ENCODE results near the gene APLP2.
"Not testable (repeated sequence)": the region's sequence is repeated elsewhere in the genome, so short reads cannot be mapped to it uniquely, and the experiment has no call there.

Gene APLP2

DNA sequence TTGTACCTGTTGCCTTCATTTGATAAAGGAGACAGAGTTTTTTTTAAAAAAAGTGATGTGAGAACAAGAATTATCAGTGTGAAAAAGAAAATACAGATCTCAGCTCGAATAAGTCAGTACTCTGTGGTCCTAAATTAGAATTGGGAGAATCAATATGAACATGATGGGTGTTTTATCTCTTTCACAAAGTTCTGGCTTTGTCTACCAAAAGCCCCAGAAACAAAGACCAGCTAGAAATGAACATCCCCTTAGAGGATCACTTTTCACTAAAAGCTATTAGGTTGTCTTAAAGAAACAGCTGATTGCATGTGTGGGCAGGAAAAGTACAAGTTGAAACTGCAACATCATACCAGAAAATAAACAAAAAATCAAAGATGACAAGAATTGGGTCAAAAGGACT lies 81.5 kb downstream of the APLP2 start:
- no peak for DNase-seq

DNA sequence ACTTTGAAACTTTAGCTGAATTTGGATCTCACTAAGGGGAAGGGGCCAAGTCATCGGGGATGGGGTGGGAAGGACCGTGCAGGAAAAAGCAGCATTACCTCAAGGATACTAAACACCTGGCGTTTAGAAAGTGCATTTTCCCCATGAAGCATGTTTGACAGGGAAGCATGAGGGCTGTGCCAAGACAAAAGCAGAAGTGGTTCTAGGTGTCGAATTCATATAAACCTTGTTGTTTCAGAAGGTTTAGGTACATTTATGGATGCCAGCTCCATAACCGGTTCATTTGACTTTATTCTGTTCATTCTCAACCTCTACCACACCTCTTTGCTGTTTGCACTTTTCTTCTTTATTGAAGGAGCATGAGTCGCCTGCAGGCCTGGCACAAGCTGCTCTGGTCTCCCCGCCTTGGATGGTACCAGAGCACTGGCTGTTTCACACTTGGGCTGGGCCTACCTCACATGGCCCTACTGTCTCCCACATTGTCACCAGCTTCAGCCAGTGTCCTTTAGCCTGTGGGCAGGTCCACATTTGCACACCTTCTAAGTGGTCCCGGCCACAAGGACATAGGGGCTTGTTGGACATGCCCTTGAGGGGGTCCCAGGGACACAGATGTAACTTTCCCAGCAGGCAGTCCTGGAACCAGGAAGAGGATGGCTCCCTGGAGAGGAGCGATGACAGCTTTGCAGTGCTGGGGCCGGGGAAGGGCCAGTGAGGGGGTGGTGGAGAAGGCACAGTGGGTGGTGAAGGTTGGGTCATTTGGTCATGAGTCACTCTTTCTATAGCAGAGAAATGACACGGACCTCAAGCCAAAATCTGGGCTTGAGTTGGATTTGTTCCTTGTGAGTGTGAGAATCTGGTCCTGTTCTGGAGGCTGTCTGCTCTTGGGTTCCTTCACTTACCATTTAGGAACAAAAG lies 86.7 kb downstream of the APLP2 start:
- no peak for DNase-seq

DNA sequence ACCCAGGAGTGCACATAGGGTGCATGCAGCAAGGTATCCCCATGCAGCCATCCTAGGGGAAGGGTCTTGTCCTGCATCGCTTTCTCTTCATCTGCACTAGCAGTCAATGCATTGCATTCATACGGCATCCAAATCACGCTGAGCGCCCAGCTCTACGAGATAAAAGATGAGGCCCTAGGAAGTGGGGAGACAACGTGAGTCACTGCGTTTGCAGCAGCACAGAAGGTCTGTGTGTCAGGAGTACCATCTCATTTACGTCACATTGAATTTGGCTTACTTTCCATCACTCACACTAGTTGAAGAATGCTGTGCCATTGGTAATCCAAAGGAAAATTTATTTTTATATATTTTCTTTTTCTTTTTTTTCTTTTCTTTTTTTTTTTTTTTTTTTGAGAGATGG lies 87.4 kb downstream of the APLP2 start:
- DNase-seq: no peak

DNA sequence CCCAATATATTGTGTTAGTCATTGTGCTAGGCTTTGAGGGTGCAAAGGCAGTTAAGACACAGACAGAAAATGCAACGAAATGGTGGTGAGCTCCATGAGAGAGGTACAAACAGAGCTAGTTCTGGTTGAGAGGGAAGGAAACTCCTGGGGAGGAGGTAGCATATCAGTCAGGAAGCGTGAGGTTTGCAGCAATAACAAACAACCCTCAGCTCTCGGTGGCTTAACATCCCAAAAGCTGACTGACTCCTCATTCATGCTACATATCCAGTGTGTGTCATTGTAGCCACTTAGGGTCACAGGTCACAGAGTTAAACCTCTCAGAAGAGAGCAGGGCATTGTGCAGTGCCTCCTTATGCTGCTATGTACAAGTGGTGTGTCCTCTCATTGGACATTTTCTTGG lies 88.1 kb downstream of the APLP2 start:
- no peak for DNase-seq

DNA sequence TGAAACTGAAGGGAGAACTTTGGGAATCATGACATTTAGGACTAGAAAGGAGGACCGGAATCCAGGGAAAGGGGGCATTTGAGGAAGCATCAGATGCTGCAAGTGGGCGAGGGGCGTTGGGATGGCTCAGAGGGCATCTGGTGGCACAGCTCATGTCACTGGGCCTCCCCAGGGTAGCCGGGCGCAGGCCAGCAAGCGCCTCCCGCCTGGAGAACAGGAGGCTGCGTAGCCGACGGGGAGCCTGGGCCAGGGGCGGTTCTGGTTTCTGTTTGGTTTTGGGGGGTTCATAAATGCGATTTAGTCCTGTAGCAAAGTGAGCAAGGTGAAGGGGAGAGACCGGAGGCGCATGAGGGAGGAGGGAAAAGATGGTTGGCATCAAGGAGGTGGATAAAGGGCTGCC lies 89.4 kb downstream of the APLP2 start:
- DNase-seq: no peak

DNA sequence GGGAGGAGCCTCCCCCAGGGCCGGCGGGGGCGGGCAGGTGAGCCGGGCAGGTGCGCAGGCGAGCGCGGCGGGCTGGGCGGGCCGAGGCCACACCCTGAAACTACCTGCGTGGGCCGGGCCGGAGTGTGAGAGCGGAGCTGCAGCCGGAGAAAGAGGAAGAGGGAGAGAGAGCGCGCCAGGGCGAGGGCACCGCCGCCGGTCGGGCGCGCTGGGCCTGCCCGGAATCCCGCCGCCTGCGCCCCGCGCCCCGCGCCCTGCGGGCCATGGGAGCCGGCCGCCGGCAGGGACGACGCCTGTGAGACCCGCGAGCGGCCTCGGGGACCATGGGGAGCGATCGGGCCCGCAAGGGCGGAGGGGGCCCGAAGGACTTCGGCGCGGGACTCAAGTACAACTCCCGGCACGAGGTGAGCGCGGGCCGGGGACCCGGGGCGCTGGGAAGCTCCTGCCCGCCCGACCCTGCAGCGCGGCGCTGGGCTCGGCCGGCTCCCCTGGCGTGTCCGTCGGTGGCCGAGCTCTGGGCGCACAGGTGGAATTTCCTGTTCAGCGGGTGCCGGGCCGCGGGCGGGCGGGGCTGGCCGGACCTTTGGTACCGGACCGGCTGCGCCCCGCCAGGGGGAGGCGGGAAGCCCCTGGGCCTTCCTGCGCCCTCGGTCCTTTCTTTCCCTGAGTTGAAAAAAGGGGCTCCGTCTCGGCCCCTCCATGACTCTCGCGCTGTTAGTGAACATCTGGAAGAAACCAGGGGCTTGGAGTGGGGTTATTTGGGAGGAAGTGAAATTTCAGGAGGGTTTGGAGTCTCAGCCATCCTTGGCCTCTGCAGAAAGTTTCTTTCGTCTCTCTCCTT lies 90.2 kb downstream of the APLP2 start, which contains the start of gene ST14:
Gene ST14, plus strand, starts transcription at position 126 of the 841 bp plus-strand sequence. Its CDS starts 198 bp downstream, at position 324.
- DNase-seq: no peak

DNA sequence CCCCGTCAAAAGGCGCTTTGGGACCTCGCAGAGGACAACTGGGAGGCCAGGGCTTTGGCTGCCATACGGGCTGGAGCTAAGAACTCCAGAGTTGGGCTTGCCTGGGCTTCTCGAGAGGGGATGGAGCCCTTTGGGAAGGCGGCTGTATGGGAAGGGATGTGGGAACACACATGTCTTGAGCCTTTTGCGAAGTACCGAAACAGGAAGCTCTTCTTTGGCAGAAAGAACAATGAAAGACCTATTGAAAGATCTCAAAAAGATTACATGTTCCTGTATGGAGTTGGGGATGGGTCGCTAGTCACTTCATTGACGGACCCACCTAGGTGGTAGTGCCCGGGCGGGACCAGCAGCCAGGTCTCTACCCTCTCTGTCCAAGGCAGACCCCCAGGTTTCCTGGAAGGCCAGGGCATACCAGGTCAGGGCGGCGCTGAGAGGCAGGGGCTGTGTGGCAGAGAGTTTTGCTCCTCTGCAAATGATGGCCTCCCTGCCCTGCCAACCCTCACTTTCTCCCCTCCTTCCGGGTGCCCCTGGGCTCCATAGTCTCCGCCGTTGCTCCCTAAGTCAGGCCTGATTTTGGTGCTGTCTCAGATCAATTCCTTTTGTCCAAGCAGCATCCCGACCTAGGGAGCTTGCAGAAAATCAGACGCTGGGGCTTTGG lies 90.9 kb downstream of the APLP2 start:
- no peak for DNase-seq

DNA sequence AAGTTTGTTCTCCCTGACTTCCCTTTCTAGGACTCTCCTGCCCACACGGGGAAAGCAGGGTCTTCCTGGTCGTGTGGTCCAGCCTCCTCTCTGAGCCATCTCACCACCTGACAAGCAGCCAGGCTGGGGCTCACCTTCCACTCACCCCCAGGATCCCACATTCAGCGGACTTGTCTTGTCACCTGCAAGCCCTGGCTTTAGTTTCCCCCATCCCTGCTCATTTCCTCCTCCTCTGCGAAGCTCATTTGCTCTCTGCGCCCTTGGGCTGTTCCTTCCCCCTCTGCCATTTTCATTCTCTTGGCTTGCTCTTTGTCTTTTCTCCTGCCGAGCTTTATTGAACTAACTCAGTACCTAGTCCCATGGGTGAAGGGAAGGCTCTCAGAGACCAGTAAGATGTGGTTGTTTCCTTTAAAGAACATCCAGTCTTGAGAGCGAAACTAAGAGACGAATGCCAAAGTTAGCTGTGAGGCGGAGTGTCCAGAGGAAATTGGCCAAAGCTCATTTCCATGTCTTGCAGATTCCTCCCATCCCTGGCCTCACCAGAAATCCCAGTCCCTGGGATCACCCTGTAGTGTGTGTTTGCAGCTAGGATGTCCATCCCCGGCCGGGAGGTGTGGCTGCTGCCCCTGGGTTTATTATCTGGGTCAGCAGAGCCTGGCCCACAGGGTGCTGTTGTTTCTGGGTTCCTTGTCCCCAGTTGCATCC lies 91.9 kb downstream of the APLP2 start:
- DNase-seq: no peak

DNA sequence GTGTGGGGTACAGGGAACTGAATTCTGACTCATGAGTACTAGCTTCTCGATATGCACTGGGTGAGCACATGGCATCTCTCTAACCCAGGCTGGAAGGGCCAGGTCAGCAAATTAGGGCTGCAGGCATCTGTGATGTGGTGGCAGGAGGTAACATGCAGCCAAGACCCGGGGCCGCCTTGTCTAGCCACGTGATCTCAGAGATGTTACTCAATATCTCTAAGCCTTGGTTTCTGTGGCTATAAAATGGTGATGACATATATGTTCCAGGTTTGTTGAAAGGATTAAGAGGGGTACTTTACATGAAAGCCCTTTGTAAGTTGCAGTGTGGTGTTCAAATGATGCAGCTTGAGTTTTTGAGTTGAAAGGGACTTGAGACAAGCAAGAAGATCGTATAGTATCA lies 93.0 kb downstream of the APLP2 start:
- DNase-seq: no peak

DNA sequence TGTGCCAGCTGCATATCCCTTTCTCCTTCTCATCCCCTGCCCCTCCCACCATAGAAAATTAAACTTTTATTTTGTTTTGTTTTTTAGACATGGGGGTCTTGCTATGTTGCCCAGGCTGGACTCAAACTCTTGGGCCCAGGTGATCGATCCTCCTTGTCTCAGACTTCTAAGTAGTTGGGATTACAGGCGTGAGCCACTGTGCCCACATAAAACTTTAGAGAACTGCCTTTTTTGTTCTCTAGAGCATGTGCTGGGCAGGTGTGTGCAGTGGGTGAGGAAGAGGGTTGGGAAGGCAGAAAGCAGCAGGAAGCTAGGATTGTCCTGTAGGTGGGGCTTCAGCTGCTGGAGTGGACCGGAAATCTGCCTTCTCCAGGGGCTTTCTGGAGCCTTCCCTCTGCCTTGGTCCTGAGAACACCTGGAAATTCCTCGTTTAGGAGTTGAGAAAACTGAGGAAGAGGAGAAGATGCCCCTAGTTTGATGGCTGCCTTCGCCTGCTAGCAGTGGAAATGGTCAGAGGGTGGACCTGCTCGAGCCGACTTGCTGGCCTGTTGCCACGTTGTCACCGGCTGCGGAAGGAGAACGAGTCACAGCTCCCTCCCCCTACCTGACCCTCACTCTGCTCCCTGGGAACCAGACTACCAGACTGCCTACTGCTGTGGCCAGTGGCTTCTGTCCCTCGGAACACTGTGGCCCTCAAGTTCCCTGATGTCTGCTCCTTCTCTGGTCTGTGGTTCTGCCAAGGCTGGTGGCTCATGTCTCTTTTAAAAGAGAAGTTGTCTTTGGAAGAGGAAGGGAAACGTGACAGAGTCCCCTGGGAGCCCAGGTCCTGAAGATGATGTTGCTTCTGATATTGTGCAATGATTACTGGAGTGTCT lies 93.9 kb downstream of the APLP2 start:
- no peak for DNase-seq

DNA sequence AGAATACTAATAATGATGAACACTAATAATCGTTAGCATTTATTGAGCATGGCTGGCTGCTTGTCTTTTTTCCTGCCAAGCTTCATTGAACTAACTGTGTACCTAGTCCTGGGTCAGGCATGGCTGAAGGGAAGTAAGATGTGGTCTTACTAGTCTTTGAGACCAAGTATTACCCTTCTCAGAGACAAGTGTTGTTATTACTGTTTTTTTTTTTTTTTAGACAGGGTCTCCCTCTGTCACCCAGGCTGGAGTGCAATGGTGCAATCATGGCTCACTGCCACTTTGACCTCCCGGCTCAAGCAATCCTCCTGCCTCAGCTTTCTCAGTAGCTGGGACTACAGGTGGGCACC lies 94.5 kb downstream of the APLP2 start:
- DNase-seq: no peak

DNA sequence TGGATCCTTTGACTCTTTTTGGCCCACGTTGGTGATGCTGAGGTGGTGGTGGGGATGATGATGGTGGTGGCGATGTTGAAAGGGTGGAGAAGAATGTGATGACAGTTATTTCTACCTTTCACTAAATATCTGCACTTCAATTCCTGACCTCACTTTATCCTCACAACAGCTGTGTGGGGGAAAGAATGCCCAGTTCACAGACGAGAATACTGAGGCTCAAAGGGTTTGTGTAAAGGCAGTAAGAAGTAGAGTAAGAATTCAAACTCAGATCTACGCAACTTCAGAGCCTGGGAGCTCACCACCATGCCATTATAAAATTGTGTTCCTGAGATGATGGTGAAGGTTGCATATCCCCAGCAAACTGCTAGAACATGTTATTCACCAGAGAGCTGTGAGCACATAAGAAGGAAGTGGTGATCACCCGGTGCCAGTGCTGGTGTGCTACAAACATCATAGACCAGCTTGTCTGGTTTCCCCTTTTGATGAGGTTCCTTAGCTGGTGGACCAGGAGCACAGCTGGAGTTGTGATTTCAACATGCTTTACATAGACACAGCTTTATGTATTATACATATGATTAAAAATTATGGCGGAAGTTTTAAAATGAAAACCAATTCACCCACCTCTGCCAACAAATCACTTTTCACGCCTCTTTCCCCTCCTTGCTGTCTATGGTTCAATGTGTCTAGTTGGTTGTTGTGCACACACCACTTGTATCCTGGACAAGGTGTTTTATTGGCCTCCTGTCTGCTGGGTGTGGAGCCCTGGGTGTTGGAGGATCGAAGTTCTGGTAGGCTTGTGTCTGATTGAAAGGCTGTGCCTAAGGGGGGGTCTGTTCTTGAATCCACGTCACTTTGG lies 96.1 kb downstream of the APLP2 start:
- DNase-seq: no peak

DNA sequence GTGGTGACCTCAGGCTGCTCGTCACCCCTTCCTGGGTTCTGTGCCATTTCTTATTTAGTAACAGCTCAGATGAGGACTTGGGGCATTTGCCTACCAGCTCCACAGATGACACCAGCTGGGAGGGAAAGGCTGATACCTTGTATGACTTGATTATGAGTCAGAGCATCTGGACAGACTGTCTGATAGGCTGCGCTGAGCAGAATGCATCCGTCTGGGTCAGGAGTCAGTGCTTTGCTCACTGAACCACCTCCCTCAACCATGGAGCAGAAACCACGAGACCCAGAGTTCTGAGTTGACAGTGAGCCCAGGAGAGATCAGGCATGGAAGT lies 96.7 kb downstream of the APLP2 start:
- no peak for DNase-seq

DNA sequence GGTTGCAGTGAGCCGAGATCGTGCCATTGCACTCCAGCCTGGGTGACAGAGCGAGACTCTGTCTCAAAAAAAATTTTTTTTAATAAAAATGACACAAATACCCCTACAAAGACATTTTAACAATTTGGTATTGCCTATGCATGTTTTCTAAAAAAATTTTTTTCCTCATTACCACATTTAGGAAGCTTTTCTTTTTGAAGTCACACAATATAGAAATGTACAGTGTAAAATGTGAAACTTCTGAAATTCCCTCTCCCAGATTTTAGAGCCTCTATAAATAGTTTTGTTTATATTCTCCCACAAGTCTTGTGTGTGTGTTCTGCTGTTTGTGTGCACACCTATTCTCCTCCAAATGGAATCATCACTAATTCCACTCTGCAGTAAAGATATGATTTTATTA lies 97.5 kb downstream of the APLP2 start:
- no peak for DNase-seq

DNA sequence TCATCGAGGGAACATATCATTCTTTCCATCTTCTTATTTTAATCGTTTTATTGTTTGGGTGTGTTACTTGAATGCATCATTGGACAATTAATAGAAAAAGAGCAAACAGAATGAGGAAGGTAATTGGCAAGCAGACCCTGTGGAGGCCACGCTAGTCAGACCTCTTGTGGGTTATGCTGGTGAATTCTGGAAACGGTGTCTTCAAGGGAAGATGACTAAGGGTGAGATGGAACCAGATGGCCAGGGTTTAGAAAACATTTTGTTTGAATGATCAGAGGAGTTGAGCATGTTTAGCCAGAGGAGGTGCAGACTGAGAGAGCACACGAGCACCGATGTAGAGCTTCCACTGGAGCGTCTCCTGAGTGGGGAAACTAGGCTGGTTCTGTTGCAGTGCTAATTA lies 98.4 kb downstream of the APLP2 start:
- no peak for DNase-seq

DNA sequence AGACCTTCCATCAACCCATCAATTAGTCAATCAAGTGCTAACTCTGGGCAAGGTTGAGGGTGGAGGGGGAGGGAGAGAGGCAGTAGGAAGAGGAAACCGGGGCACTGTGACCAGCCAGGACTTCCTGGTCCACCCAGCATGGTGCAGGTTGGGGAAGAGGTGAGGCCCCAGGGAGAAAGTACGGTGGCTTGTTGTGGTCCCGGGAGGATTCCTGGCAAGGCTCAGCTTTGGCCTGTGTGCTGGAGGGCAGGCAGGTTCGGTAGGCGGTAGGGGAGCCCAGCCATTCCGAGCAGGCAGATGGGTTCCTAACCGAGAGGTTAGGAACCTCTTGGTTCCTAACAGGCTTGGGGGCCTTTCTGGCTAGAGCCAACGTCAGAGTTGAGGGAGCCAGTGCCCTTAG lies 100.7 kb downstream of the APLP2 start:
- no peak for DNase-seq

DNA sequence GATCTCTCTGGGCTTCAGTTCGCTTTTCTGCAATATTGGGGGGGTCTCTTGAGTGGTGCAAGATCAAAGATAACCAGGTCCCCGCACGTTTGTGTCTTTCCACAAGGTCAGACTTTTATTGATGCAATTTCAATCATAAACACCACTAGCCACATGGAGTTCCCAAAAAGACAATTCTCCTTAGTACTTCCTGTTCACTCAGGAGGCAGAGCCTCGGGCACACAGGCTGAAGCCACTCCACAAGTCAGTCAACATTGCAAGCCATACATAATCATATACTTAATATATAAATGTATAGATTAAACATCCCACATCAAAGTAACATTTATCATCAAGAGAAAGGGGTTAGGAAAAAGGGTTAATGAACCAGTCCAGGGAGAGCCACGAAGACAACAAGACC lies 101.8 kb downstream of the APLP2 start:
- DNase-seq: no peak

DNA sequence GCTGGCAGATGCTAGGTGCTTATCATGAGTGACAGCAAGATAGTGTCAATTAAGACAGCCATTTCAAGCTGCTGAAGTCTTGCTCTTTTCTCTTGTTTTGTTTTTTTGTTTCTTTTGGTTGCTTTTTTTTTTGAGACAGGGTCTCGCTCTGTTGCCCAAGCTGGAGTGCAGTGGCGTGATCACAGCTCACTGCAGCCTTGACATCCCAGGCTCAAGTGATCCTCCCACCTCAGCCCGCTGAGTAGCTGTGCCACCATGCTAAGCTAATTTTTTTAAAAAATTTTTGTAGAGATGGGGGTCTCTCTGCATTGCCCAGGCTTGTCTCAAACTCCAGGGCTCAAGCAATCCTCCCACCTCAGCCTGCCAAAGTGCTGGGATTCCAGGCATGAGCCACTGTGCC lies 102.3 kb downstream of the APLP2 start:
- DNase-seq: not testable (repeated sequence)

DNA sequence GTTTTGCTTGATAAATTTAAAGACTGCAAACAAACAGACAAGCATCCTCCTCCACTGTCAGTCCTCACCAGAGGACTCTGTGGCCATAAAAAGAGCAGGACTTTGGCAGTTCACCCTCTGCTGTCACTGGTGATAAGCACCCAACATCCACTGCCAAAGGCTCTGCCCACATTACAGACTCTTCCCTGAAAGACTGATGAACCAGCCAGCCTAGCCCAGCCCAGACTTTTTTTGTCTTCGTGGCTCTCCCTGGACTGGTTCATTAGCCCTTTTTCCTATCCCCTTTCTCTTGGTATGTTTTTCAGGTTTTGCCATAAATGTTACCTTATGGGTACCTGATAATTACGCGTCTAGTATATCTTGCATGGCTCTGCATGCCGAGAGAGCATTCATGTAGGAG lies 104.9 kb downstream of the APLP2 start:
- no peak for DNase-seq

DNA sequence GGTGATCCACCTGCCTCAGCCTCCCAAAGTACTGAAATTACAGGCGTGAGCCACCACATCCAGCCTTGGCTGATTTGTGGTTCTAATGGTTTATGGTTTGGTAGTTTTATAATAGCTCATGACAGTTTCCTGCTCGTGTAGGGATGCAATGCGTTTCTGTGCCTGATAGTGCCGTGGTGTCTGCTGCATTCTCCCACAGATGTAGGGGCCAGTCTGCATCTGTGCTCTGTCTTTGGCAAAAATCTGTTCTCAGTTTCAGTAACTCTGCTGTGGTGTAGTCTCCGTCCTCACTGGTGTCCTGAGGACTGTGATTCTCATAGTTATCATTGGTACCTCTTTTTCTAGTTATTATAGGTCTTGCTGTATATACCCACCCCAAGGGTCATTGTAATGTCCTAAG lies 106.2 kb downstream of the APLP2 start:
- no peak for DNase-seq

DNA sequence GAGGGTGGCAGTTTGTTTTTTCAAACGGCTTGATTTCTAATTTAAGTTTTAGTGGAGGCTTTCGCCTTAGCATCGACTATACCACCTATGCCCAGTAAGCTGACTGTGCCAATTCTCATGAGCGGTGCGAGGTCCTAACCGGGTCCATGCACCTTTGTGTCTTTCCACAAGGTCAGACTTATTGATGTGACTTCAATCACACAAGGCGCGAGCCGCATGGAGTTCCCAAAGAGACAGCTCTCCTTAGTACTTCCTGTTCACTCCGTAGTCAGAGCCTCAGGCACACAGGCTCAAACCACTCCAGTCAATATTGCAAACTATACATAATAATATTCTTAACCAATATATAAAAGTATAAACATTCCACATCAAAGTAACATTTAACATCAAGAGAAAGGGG lies 108.1 kb downstream of the APLP2 start:
- DNase-seq: no peak

Data from activated CD8-positive, alpha-beta memory T cell treated with anti-CD3 and anti-CD28 coated beads, Interleukin-2, amount 50 U/mL, for 4 hours (primary cell).